ENCODE data around the gene XXYLT1. TPM values are rescaled to one million over a fixed set of nuclear protein-coding genes. Genes with fewer than 3 reads are reported as not detected.

Gene XXYLT1
- total RNA-seq, 1 experiment from 2014 or later, result 23.4 TPM

- no peaks in the 10 kb centered on the region for H3K27me3 Mint-ChIP-seq (ENCODE audit: low read depth)
- peaks cover 14% of the 10 kb centered on the region for H3K36me3 Mint-ChIP-seq
Measured at GRCh38 chr3:195196266-195196665, 74.7 kb downstream of the XXYLT1 start.

GRCh38 chr3:195195321-195196209 is 75.4 kb downstream of the XXYLT1 start:
- no peak for DNase-seq (ENCODE audit: low spot score)
- ChIA-PET POLR2A (interaction anchor here (0.5 kb wide), 1 partner anchor 1529 kb away, joined by 4 read pairs; no protein-coding TSS in a partner anchor), CTCF (interaction anchor here (0.6 to 3.0 kb wide), 16 partner anchors 10 to 508 kb away, joined by 3 to 9 read pairs (median 4); partner anchors contain the start of gene XXYLT1)
- Mint-ChIP-seq H3K27ac (peak overlapping the region; percentile 63), H3K36me3 (peaks cover 18% of the 10 kb centered on the region), H3K4me1 (peaks cover 23% of the 10 kb centered on the region), H3K9me3 (peaks cover 18% of the 10 kb centered on the region), H3K27me3 (ENCODE audit: low read depth) (no peaks in the 10 kb centered on the region), H3K4me3 (no peak overlapping the region; the same call in 1 of the 2 replicates)
- peak; percentile 97 for ATAC-seq
- TF ChIP-seq HMGA2 (CRISPR knock-in tag; IDR thresholded peaks at IDR 0.05) (peak; percentile 38; the same call in 1 of the 2 replicates), JUN (CRISPR knock-in tag; IDR thresholded peaks at IDR 0.05) (no peak)

More at GRCh38 chr3:195196266-195196665, 74.7 kb downstream of the XXYLT1 start:
- ChIA-PET CTCF (interaction anchor here (0.8 to 3.0 kb wide), 10 partner anchors 11 to 509 kb away, joined by 3 to 9 read pairs (median 4); no protein-coding TSS in a partner anchor), POLR2A (interaction anchor here (0.5 kb wide), 1 partner anchor 1528 kb away, joined by 4 read pairs; no protein-coding TSS in a partner anchor)
- Mint-ChIP-seq H3K4me3 (no peak overlapping the region), H3K27ac (peak overlapping the region; percentile 3; the same call in 1 of the 2 replicates), H3K4me1 (peaks cover 23% of the 10 kb centered on the region), H3K9me3 (peaks cover 12% of the 10 kb centered on the region)
- TF ChIP-seq ATF1 (CRISPR knock-in tag; IDR thresholded peaks at IDR 0.05) (no peak), TEAD1 (CRISPR knock-in tag; IDR thresholded peaks at IDR 0.05) (no peak), SMAD3 (CRISPR knock-in tag; IDR thresholded peaks at IDR 0.05; ENCODE audit: borderline replicate concordance) (no peak)
- peak; percentile 19; the same call in 1 of the 2 replicates for ATAC-seq
- DNase-seq (ENCODE audit: low spot score), result no peak

- ChIA-PET POLR2A (no interaction called here), CTCF (interaction anchor here (0.6 to 3.0 kb wide), 9 partner anchors 9 to 76 kb away, joined by 3 to 9 read pairs (median 4); partner anchors contain the start of gene XXYLT1)
- ATAC-seq (no peak), DNase-seq (ENCODE audit: low spot score) (no peak)
- TF ChIP-seq ZBTB43 (CRISPR knock-in tag; IDR thresholded peaks at IDR 0.05) (no peak), E2F5 (CRISPR knock-in tag; IDR thresholded peaks at IDR 0.05) (no peak), ESRRA (CRISPR knock-in tag; IDR thresholded peaks at IDR 0.05; ENCODE audit: borderline replicate concordance) (no peak), NR3C1 (CRISPR knock-in tag; conservative IDR thresholded peaks at IDR 0.05; ENCODE audit: low read depth) (no peak), NFATC4 (CRISPR knock-in tag; IDR thresholded peaks at IDR 0.05) (no peak), ZNF532 (CRISPR knock-in tag; IDR thresholded peaks at IDR 0.05; ENCODE audit: borderline replicate concordance) (no peak)
- Mint-ChIP-seq H3K9me3 (peaks cover 18% of the 10 kb centered on the region), H3K27me3 (ENCODE audit: low read depth) (no peaks in the 10 kb centered on the region; the same call in 1 of the 2 replicates), H3K4me3 (no peak overlapping the region), H3K27ac (peak overlapping the region; percentile 17), H3K4me1 (peaks cover 24% of the 10 kb centered on the region), H3K36me3 (peaks cover 18% of the 10 kb centered on the region)
Measured at GRCh38 chr3:195194559-195195206, 76.3 kb downstream of the XXYLT1 start.

Data from WTC11 (cell line).